Testis (tissue), 2 donors: ENCODE data around the gene EZH2.

Experiments used
- POLR2A ChIP-seq: fragments of 450-650 bp; IDR thresholded peaks from one replicate; pipeline ENCODE4 v1.6.1; 2017; ENCODE audit warnings: antibody characterized with exemption, mild to moderate bottlenecking, moderate library complexity
- TF ChIP-seq, protein P1 (sequence below), 3 experiments: fragments of 450-650 bp in 2 of 3; fragments of 200-600 bp in 1 of 3; sonication (generic) in 1 of 3; IDR thresholded peaks; one replicate each; pipeline ENCODE4 v1.5.1; 2016 to 2019; ENCODE audit warnings: antibody characterized with exemption in 3 of 3, mild to moderate bottlenecking in 2 of 3, moderate library complexity in 1 of 3

DNA sequence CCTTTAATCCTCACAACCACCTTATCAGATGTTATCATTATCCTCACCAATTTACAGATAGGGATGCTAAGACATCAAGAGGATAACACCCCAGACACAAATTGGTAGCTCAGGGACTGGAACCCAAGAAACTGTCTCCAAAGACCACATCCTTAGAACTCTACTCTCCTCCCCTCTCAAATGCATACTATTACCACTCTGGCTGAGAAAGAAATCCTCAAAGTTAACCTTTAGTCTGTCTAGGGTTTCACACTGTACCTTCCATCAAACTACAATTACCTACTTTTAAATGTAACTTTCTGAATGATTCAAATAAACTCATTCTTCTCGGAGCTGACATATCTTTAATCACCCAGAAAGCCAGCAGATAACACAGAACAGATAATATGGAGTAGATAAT is 6.6 kb downstream of the EZH2 start:
- no peak for TF ChIP-seq POLR2A
- TF ChIP-seq, protein P1, sequence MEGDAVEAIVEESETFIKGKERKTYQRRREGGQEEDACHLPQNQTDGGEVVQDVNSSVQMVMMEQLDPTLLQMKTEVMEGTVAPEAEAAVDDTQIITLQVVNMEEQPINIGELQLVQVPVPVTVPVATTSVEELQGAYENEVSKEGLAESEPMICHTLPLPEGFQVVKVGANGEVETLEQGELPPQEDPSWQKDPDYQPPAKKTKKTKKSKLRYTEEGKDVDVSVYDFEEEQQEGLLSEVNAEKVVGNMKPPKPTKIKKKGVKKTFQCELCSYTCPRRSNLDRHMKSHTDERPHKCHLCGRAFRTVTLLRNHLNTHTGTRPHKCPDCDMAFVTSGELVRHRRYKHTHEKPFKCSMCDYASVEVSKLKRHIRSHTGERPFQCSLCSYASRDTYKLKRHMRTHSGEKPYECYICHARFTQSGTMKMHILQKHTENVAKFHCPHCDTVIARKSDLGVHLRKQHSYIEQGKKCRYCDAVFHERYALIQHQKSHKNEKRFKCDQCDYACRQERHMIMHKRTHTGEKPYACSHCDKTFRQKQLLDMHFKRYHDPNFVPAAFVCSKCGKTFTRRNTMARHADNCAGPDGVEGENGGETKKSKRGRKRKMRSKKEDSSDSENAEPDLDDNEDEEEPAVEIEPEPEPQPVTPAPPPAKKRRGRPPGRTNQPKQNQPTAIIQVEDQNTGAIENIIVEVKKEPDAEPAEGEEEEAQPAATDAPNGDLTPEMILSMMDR (IDR thresholded peaks at IDR 0.05) = no peak
